K562 (cell line): ENCODE results near the gene PTGES3L. TPM values are rescaled to one million over a fixed set of nuclear protein-coding genes. Genes with fewer than 3 reads are reported as not detected.

Experiments used
- ARID1B ChIP-seq: fragments of 450-650 bp; IDR thresholded peaks from 2 replicates; pipeline ENCODE4 v1.6.1; 2016; ENCODE audit warnings: antibody characterized with exemption, mild to moderate bottlenecking, inconsistent platforms
- BRF2 ChIP-seq: IDR thresholded peaks from 3 replicates; pipeline ENCODE4 v1.6.1; 2011; ENCODE audit warnings: borderline replicate concordance, mild to moderate bottlenecking; ENCODE audit not compliant: insufficient read length, insufficient read depth
- ELF2 ChIP-seq: fragments of 250-450 bp; sonication (Bioruptor Pico); IDR thresholded peaks from 2 replicates; pipeline ENCODE4 v1.5.0; 2021; ENCODE audit warnings: mild to moderate bottlenecking
- ELF4 ChIP-seq: fragments of 450-650 bp; formaldehyde crosslinking; IDR thresholded peaks from 2 replicates; pipeline ENCODE4 v1.4.0; 2022; ENCODE audit warnings: missing genetic modification characterization
- FOSL1 ChIP-seq: fragments of 200-800 bp; sonication (Bioruptor generic); conservative IDR thresholded peaks from 2 replicates; pipeline ENCODE4 v1.6.1; 2016; ENCODE audit warnings: missing genetic modification characterization, missing compliant biosample characterization
- JUN ChIP-seq, 2 experiments: sonication (generic) in 1 of 2; formaldehyde crosslinking in 1 of 2; IDR thresholded peaks; 2 replicates each; pipeline versions ENCODE4 v1.6.1 to v1.8.0; 2012 to 2022; ENCODE audit warnings: borderline replicate concordance in 2 of 2, mild to moderate bottlenecking in 2 of 2, improper control_type of control experiment in 1 of 2, low read depth in 1 of 2, low read length in 1 of 2, missing genetic modification reagents in 1 of 2
- MIER1 ChIP-seq: fragments of 450-650 bp; IDR thresholded peaks from 2 replicates; pipeline ENCODE4 v1.6.1; 2016; ENCODE audit warnings: antibody characterized with exemption, mild to moderate bottlenecking, low read depth
- NFIC ChIP-seq: fragments of 450-650 bp; IDR thresholded peaks from 2 replicates; pipeline ENCODE4 v1.6.1; 2017; ENCODE audit warnings: mild to moderate bottlenecking, inconsistent platforms
- POLR2A ChIP-seq: fragments of 450-650 bp; conservative IDR thresholded peaks from 2 replicates; pipeline ENCODE4 v1.6.1; 2016
- RAD51 ChIP-seq: fragments of 450-650 bp; IDR thresholded peaks from 2 replicates; pipeline ENCODE4 v1.7.1; 2016; ENCODE audit warnings: low read depth, mild to moderate bottlenecking, borderline replicate concordance
- RREB1 ChIP-seq: fragments of 250-450 bp; sonication (Bioruptor Pico); IDR thresholded peaks from 2 replicates; pipeline ENCODE4 v1.4.0; 2020
- ZNF121 ChIP-seq: sonication (generic); formaldehyde crosslinking; conservative IDR thresholded peaks from 2 replicates; pipeline ENCODE4 v1.8.0; 2022; ENCODE audit warnings: missing genetic modification reagents
- ZNF274 ChIP-seq: IDR thresholded peaks from 2 replicates; pipeline ENCODE4 v1.6.1; 2011; ENCODE audit warnings: low read depth, mild to moderate bottlenecking, low read length, moderate library complexity, borderline replicate concordance
- ZNF3 ChIP-seq: fragments of 250-450 bp; sonication (Bioruptor Pico); IDR thresholded peaks from 2 replicates; pipeline ENCODE4 v1.5.0; 2021; ENCODE audit warnings: mild to moderate bottlenecking, moderate library complexity
- ZNF57 ChIP-seq: fragments of 450-650 bp; formaldehyde crosslinking; IDR thresholded peaks from 2 replicates; pipeline ENCODE4 v1.4.0; 2020; ENCODE audit warnings: mild to moderate bottlenecking, moderate library complexity
- ZNF830 ChIP-seq: fragments of 250-450 bp; sonication (Bioruptor Pico); IDR thresholded peaks from 2 replicates; pipeline ENCODE4 v1.5.0; 2021; ENCODE audit warnings: mild to moderate bottlenecking
- polyA plus RNA-seq, 8 experiments: library from polyadenylated mRNA; depleted of rRNA in 4 of 8; stranded (reverse) in 5 of 8; unstranded in 3 of 8; fragments of >200 nt; fragmentation: Nextera tagmentation in 2 of 8; fragmentation: Illumina TruSeq in 1 of 8; extraction: Ambion mirVana in 2 of 8; extraction: Trizol in 1 of 8; gene quantifications; 2 replicates each; pipeline versions ENCODE4 v1.2.1 to v1.2.3, GENCODE V29; 2011 to 2014; ENCODE audit warnings: inconsistent platforms in 1 of 8, missing spikeins in 1 of 8
- total RNA-seq, 7 experiments: library from RNA; depleted of rRNA in 6 of 7; stranded (reverse); fragments of >200 nt in 6 of 7; fragmentation: Illumina TruSeq in 2 of 7; extraction: Trizol in 2 of 7; gene quantifications; 2 replicates each; pipeline versions ENCODE4 v1.2.1 to v1.2.3, GENCODE V29; 2011 to 2021; ENCODE audit warnings: low replicate concordance in 1 of 7
- TF ChIP-seq, protein P1 (sequence below): fragments of 250-450 bp; sonication (Bioruptor Pico); IDR thresholded peaks from 2 replicates; pipeline ENCODE4 v1.9.0; 2021; ENCODE audit warnings: mild to moderate bottlenecking, inconsistent platforms

PTGES3L gene
- total and polyA plus RNA-seq, 9 of the 15 experiments (the other 6 are each of a cell fraction or from before 2014, with no cell fraction given), result 6.0 to 16.0 (median 9.6) TPM

DNA sequence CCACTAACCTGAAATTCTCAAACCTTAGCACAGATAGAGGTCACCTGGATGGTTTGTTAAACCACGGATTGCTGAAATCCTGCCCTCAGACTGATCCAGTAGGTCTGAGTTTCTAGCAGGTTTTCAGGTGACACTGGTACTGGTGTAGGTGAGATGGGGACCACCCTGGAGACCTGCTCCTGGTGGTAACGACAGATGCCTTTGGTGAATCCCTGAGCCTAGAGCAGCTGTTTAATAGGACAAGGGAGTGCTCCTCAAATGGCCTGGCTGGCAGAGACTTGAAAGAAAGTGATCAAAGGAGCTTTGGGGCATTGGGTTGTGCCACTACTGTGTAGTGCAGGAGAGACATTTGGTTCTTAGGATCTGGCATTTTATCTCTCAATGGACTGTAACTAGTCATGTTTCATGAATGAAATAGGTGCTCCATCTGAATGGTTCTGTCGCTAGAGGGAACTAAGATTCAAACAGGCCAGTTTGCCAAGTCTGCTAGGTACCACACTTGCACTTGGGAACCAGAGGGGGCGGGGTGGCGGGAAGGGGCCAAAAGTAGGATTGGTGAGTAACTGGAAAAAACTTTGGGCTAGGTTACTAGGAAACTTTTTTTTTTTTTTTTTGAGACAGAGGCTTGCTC lies 23.8 kb upstream of the PTGES3L start (continued):
- no peak for TF ChIP-seq JUN (IDR thresholded peaks at IDR 0.05; ENCODE audit: borderline replicate concordance, low read depth, low read length)
- TF ChIP-seq JUN (CRISPR knock-in tag; IDR thresholded peaks at IDR 0.05; ENCODE audit: borderline replicate concordance), result no peak
- no peak for TF ChIP-seq BRF2
- TF ChIP-seq RREB1 (CRISPR knock-in tag), result no peak
- TF ChIP-seq RAD51, result no peak
- TF ChIP-seq ELF2 (CRISPR knock-in tag), result no peak
- TF ChIP-seq, protein P1, sequence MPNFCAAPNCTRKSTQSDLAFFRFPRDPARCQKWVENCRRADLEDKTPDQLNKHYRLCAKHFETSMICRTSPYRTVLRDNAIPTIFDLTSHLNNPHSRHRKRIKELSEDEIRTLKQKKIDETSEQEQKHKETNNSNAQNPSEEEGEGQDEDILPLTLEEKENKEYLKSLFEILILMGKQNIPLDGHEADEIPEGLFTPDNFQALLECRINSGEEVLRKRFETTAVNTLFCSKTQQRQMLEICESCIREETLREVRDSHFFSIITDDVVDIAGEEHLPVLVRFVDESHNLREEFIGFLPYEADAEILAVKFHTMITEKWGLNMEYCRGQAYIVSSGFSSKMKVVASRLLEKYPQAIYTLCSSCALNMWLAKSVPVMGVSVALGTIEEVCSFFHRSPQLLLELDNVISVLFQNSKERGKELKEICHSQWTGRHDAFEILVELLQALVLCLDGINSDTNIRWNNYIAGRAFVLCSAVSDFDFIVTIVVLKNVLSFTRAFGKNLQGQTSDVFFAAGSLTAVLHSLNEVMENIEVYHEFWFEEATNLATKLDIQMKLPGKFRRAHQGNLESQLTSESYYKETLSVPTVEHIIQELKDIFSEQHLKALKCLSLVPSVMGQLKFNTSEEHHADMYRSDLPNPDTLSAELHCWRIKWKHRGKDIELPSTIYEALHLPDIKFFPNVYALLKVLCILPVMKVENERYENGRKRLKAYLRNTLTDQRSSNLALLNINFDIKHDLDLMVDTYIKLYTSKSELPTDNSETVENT (CRISPR knock-in tag), result no peak
- no peak for TF ChIP-seq ZNF830 (CRISPR knock-in tag)
- no peak for TF ChIP-seq ZNF121
- TF ChIP-seq ZNF3 (CRISPR knock-in tag), result no peak
- TF ChIP-seq ARID1B, result no peak
- TF ChIP-seq ZNF57, result no peak
- no peak for TF ChIP-seq ZNF274
- no peak for TF ChIP-seq FOSL1
- TF ChIP-seq NFIC, result no peak
- no peak for TF ChIP-seq ELF4 (CRISPR knock-in tag)
- TF ChIP-seq MIER1, result no peak
- peak; percentile 75 for TF ChIP-seq POLR2A
